HUES48 (cell line): ENCODE measurements around the gene HTT.

Experiments used
- H3K27ac ChIP-seq: one replicate; pipeline ENCODE4 v1.7.0; 2013; ENCODE audit warnings: low read depth, low read length, inconsistent platforms
- H3K27me3 ChIP-seq: 2 replicates; pipeline ENCODE4 v1.6.1; 2013; ENCODE audit warnings: mild to moderate bottlenecking, low read length; ENCODE audit not compliant: control insufficient read depth, insufficient read depth
- H3K36me3 ChIP-seq: 2 replicates; pipeline ENCODE4 v1.6.1; 2013; ENCODE audit warnings: low read length; ENCODE audit not compliant: control insufficient read depth, insufficient read depth
- H3K4me1 ChIP-seq: 2 replicates; pipeline ENCODE4 v1.6.1; 2013; ENCODE audit warnings: mild to moderate bottlenecking, low read length; ENCODE audit not compliant: control insufficient read depth, insufficient read depth
- H3K4me3 ChIP-seq: 2 replicates; pipeline ENCODE4 v1.5.1; 2013; ENCODE audit warnings: mild to moderate bottlenecking, low read depth, low read length
- H3K9ac ChIP-seq: 2 replicates; pipeline ENCODE4 v1.6.1; 2013; ENCODE audit warnings: mild to moderate bottlenecking, low read depth, low read length, moderate library complexity
- H3K9me3 ChIP-seq: 2 replicates; pipeline ENCODE4 v1.6.1; 2013; ENCODE audit warnings: low read length; ENCODE audit not compliant: control insufficient read depth, insufficient read depth

Gene HTT

DNA sequence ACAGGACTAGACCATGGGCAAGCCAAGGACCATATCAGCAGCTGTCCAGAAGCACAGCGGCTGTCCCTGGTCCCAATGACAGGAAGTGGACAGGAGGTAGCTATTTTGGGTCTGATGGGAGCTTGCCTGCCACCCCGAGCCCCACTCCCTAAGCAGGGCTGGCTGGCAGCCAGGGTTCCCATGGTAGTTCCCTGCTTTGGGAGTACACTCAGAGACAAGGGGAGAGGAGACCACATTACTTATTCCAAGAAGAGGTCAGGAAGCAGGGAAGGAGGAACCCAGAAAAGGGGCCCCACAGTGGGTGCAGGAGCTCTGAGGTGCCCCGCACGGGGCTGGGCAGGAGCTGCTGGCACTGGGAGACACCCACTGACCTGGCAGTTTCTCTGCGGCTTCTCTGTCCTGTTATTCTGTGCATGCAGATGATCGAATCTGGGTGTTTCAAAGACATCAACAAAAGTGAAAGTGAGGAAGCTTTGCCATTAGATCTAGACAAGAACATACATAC lies 36.5 kb upstream of the HTT start:
- H3K9ac ChIP-seq: no peak overlapping the region

DNA sequence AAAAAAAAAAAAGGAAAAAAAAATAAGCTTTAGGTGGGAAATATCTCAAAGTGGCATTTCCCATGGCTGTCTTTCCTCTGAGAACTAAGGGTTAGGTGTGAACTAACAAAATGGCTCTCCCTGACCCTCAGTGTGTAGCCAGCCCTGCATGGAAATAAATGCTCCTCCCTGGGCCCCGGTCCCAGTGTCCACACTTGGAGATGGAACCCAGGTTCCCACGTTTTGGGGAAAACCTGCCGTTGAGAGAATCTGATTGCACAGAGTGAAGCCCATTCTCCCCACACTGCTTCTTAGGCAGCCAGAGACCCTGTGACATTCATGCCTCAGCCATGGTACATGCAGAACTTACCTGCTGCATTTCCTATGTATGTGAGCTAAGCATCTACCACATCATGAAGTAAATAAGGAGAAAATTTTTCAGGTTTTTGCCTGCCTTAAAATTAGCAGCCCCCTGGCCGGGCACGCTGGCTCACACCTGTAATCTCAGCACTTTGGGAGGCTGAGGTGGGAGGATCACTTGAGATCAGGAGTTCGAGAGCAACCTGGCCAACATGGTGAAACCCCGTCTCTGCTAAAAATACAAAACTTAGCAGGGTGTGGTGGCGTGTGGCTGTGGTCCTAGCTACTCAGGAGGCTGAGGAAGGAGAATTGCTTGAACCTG lies 34.6 kb upstream of the HTT start:
- Histone ChIP-seq H3K9ac (no peak overlapping the region), H3K36me3 (no peaks in the 10 kb centered on the region), H3K27ac (no peak overlapping the region), H3K4me1 (0 out of 2 replicates have a peak, but pooled peaks cover 6% of the 10 kb centered on the region), H3K4me3 (no peak overlapping the region), H3K27me3 (no peaks in the 10 kb centered on the region), H3K9me3 (no peaks in the 10 kb centered on the region)

More for the DNA sequence above, 36.5 kb upstream of the HTT start:
- no peaks in the 10 kb centered on the region for H3K36me3 ChIP-seq
- H3K27ac ChIP-seq: no peak overlapping the region
- 0 out of 2 replicates have a peak, but pooled peaks cover 6% of the 10 kb centered on the region for H3K4me1 ChIP-seq
- no peak overlapping the region for H3K4me3 ChIP-seq
- H3K27me3 ChIP-seq: no peaks in the 10 kb centered on the region
- H3K9me3 ChIP-seq: no peaks in the 10 kb centered on the region

DNA sequence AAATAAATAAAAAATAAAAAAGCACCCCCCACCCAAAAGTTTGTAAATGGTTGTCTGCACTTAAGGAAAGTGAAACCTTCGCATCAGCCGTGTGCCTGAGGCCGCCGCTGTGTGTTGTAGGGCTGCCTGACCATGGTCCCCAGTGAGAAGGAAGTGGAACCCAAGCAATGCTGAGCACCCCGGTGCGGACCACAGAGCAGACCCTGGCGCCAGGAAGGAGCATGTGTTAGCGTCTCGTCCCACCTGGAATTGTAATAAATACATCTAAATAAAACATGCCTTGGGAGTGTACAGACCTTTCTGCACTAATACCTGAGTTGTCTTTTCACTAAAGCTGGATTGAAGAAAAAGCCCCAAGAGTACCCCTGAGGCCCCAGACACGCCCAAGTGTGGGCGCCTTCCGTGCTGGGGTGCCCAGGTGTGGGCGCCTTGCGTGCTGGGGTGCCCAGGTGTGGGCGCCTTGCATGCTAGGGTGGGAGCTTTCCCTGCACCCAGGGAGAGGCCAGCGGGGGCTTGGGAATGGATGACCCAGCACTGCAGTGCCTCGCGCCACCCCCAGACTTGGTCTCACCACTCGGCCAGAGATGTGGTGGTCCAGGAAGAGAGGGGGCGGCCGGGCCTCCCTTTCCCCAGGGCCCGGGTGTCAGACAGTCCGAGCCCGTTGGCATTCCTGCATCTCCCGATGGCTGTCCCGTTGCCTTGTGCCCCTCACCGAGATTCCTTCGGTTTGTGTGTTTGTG lies 33.9 kb upstream of the HTT start:
- Histone ChIP-seq H3K27me3 (no peaks in the 10 kb centered on the region), H3K27ac (no peak overlapping the region), H3K4me1 (0 out of 2 replicates have a peak, but pooled peaks cover 6% of the 10 kb centered on the region), H3K36me3 (no peaks in the 10 kb centered on the region), H3K4me3 (no peak overlapping the region), H3K9me3 (no peaks in the 10 kb centered on the region), H3K9ac (no peak overlapping the region)

DNA sequence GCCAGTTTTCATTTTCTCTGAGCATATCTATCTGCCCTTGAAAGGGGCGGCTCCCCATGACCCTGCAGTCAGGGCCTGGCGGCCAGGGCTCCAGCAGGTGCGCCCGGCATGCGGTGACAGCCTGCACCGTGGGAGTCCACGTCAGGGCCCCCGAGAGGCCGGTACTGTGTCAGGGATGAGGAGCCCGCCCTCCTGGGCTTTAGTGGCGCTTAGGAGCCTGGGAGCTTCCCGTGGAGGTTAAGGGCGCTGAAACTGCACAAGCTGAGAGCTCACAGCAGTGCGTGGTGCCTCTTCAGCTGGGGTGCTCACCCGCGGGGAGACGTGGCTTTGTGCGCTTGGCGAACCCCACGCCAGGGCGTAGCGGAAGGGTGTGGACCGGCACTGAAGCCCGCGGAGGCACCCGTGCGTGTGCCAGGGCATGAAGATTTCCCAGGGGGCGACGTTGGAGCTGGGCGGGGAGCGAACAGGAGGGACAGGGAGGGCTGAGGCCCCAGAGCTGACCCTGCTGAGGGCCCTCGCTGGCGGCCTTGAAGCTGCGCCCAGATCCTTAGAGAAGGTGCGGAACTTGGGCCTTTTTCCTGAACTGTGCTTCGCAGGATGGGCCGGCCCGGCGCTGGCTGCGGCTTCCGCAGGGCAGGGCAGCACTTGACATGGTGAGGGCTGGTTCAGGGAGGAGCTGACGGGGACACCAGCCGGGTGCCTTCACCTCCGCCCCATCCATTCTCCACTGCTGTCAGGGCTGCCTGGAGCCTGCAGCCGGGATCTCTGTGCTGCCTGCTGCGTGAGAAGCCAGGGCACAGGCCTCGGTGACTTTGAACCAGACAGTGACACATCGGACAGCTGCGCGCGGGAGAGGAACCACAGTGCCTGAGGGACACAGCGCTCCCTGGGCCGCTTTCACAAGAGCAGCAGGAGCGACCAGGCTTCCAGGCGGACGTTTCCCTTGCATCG lies 33.0 kb upstream of the HTT start:
- H3K9me3 ChIP-seq: no peaks in the 10 kb centered on the region
- no peaks in the 10 kb centered on the region for H3K27me3 ChIP-seq
- no peaks in the 10 kb centered on the region for H3K36me3 ChIP-seq
- no peak overlapping the region for H3K9ac ChIP-seq
- H3K4me1 ChIP-seq: 0 out of 2 replicates have a peak, but pooled peaks cover 6% of the 10 kb centered on the region
- no peak overlapping the region for H3K27ac ChIP-seq
- H3K4me3 ChIP-seq: no peak overlapping the region

DNA sequence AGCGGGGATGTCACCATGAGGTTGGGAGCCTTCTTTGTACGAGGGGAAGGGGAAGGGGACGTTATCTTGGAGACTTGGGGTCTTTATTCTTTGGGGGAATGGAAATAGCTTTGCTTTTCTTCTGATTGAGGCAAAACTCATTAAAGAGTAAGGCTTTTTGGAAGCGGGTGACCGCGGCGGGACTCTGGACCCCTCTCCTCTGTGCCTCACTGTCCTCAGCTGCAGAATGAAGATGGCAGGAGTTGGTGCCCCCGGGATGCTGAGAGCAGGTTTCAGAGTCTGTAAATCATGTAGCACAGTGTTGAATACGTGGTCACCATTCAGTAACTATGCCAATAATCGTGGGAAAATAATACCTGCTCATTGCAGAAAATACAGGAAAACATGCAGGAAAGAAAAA lies 32.3 kb upstream of the HTT start:
- H3K27ac ChIP-seq: no peak overlapping the region
- no peaks in the 10 kb centered on the region for H3K27me3 ChIP-seq
- no peaks in the 10 kb centered on the region for H3K9me3 ChIP-seq
- H3K36me3 ChIP-seq: no peaks in the 10 kb centered on the region
- H3K9ac ChIP-seq: no peak overlapping the region
- 0 out of 2 replicates have a peak, but pooled peaks cover 6% of the 10 kb centered on the region for H3K4me1 ChIP-seq
- no peak overlapping the region for H3K4me3 ChIP-seq

DNA sequence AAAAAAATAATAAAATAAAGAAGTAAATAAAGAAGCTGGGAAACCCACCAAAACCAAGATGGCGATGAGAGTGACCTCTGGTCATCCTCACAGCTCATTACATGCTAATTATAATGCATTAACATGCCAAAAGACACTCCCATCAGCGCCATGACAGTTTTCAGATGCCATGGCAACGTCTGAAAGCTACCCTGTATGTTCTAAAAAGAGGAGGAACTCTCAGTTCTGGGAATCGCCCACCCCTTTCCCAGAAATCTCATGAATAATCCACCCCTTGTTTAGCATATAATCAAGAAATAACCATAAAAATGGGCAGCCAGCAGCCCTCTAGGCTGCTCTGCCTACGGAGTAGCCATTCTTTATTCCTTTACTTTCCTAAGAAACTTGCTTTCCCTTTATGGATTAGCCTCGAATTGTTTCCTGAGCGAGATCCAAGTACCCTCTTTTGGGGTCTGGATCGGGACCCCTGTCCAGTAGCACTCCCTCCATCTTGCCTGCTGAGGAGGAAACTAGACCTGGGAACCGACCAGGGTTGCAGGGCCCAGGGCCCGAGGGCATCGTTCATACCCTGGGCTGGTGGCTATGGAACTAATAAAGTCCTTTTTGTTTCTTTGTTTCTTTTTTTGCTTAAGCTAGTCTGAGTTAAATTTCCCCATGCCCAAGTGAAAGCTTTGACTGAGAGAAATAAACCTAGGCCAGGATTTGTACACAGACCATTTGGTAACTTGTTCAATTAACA lies 31.0 kb upstream of the HTT start:
- Histone ChIP-seq H3K4me1 (0 out of 2 replicates have a peak, but pooled peaks cover 6% of the 10 kb centered on the region), H3K4me3 (no peak overlapping the region), H3K27ac (no peak overlapping the region), H3K27me3 (no peaks in the 10 kb centered on the region), H3K9ac (no peak overlapping the region), H3K36me3 (no peaks in the 10 kb centered on the region), H3K9me3 (no peaks in the 10 kb centered on the region)

DNA sequence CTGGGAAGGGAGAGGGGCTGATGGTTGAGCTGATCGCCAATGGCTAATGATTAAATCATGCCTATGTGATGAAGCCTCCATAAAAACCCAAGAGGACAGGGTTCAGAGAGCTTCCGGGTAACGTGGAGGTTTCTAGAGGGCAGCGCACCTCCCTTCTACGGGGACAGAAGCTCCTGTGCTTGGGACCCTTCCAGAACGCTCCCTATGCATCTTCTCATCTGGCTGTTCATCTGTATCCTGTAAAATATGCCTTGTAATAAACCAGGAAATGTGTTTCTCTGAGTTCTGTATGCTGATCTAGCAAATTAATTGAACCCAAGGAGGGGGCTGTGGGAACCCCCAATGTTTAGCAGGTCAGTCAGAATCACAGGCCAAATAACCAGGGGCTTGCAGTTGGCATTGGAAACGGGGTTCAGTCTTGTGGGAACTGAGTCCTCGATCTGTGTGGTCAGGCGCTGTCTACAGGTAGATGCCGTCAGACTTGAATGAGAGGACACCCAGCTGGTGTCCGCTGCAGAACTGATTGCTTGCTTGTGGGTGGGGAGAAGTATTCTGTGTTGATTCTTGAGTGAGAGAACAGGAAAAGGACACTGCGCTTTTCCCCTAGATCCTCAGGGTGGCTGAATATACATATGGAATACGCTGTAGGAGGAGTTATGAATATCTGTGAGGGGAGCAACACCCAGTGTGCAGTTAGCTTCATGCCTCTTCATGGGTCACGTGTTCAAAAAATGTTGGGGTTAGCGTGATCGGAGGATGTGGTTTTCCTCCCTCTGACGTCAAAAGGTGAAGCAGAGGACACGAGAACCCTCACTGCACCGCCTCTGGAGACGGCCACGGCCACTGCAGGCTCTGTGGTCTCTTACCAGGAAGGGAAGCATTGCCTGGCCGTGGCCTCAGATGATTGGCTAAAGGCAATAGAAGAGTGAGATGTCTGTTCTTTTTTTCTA lies 29.3 kb upstream of the HTT start:
- Histone ChIP-seq H3K27ac (no peak overlapping the region), H3K4me1 (0 out of 2 replicates have a peak, but pooled peaks cover 6% of the 10 kb centered on the region), H3K27me3 (no peaks in the 10 kb centered on the region), H3K4me3 (no peak overlapping the region), H3K36me3 (no peaks in the 10 kb centered on the region), H3K9ac (no peak overlapping the region), H3K9me3 (no peaks in the 10 kb centered on the region)

DNA sequence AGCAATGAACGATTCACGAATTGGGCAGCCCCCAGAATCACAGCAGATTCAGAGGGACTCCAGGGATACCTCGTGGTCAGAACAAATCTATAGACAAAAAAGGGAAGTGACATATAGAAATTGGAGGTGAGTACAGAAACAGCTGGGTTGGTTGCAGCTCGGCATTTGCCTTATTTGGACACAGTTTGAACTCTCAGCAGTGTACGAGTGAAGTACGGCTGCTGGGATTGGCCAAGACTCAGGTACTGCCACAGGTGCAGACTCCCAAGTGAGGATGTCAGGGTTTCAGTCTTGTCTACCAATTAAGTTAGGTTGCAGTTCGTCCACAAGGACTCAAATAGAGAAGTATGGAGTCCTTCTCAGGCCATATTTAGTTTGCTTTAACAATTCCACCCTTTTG lies 28.3 kb upstream of the HTT start:
- H3K27me3 ChIP-seq: no peaks in the 10 kb centered on the region
- 0 out of 2 replicates have a peak, but pooled peaks cover 6% of the 10 kb centered on the region for H3K4me1 ChIP-seq
- no peak overlapping the region for H3K4me3 ChIP-seq
- H3K9me3 ChIP-seq: no peaks in the 10 kb centered on the region
- no peak overlapping the region for H3K9ac ChIP-seq
- H3K27ac ChIP-seq: no peak overlapping the region
- H3K36me3 ChIP-seq: no peaks in the 10 kb centered on the region

DNA sequence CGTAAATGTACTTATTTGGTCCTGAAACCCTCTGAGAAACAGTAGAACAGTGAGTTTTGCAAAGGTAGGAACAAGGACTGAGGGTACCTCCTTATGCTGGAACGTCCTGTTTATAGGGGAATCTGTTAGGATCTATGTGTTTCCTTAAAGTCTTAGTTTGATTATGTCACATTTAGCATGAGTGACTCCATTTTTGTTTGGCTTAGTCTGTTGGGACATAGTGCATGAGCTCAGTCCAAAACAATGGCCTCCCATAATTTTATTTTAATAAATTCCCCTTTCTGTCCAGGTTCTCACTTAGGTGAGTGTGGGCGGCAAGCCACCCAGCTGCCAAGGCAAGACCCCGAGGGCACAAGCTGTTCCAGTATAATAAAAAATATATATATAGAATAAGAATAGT lies 27.9 kb upstream of the HTT start:
- H3K36me3 ChIP-seq: no peaks in the 10 kb centered on the region
- H3K9ac ChIP-seq: no peak overlapping the region
- H3K4me1 ChIP-seq: 0 out of 2 replicates have a peak, but pooled peaks cover 6% of the 10 kb centered on the region
- no peaks in the 10 kb centered on the region for H3K27me3 ChIP-seq
- H3K4me3 ChIP-seq: no peak overlapping the region
- H3K9me3 ChIP-seq: no peaks in the 10 kb centered on the region
- H3K27ac ChIP-seq: no peak overlapping the region
